ENCODE measurements around the gene TRPM3. TPM values are rescaled to one million over a fixed set of nuclear protein-coding genes. Genes with fewer than 3 reads are reported as not detected.

Gene TRPM3
- polyA plus RNA-seq, 3 donors = not detected

DNA sequence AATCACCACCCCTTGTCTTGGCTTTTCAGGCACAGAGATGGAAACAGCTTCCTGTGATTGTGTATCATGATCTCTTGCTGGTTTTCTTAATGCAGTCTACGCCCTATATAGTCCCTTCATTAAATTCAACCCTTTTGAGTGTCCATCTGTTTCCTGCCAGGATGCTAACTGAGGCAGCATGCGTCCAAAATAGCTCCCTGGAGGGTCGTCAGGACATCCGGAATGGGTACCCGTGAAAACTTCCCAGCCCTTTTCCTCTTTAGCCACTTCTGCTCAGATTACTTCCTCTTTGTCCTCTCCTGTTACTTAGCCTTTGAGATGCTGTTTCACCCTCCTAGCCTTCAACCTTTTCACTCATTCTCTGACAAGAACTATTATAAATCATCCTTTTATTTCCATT is 627.2 kb downstream of the TRPM3 start:
- Histone ChIP-seq H3K27ac (ENCODE audit: low read depth in 1 of 2, low read length in 2 of 2) (no peak overlapping the region), H3K9me3 (replicated peaks in 1 of 2; ENCODE audit: control insufficient read depth in 1 of 2, insufficient read depth in 1 of 2, low read length in 2 of 2) (no peaks in the 10 kb centered on the region), H3K27me3 (ENCODE audit: control insufficient read depth in 2 of 2, insufficient read depth in 2 of 2, low read length in 2 of 2) (no peaks in the 10 kb centered on the region), H3K4me1 (ENCODE audit: control insufficient read depth in 1 of 2, insufficient read depth in 2 of 2, low read length in 2 of 2) (peaks cover 25 to 26% of the 10 kb centered on the region in 2 donors), H3K4me3 (replicated peaks in 1 of 3; ENCODE audit: low read depth in 2 of 3, low read length in 3 of 3) (peak overlapping the region in 1 of 3 experiments; percentile 45), H3K79me2 (ENCODE audit: insufficient read depth, low read length) (no peaks in the 10 kb centered on the region), H4K20me1 (ENCODE audit: insufficient read depth, low read length) (no peaks in the 10 kb centered on the region), H3K4me2 (replicated peaks; ENCODE audit: extremely low read depth, low read length, poor library complexity, severe bottlenecking) (peak overlapping the region; percentile 57), H2AFZ (ENCODE audit: insufficient read depth, low read depth, low read length, poor library complexity, severe bottlenecking) (no peak overlapping the region), H3K36me3 (replicated peaks in 1 of 2; ENCODE audit: control insufficient read depth in 1 of 2, insufficient read depth in 2 of 2, low read length in 2 of 2) (no peaks in the 10 kb centered on the region), H3K9ac (ENCODE audit: insufficient read depth, low read length, poor library complexity, severe bottlenecking) (no peak overlapping the region)
- Mint-ChIP-seq H3K9me3 (peaks cover 0 to 3% (median 0%) of the 10 kb centered on the region in 7 donors), H3K27me3 (ENCODE audit: low read depth in 3 of 3) (peaks cover 0 to 4% (median 0%) of the 10 kb centered on the region in 3 donors), H3K36me3 (no peaks in the 10 kb centered on the region), H3K27ac (peak overlapping the region in 3 of 7 donors; percentile 28 to 75 (median 72)), H3K4me3 (peak overlapping the region; percentile 58 to 82), H3K4me1 (peaks cover 29% of the 10 kb centered on the region)
- DNase-seq = peak in 2 of 3 donors; percentile 41 to 45
- 3% methylated on average over 5 of the region's 5 CpGs for WGBS (ENCODE audit: insufficient coverage)
- intact Hi-C loops (cut with micrococcal nuclease) = loop anchor here in 1 of 2 donors (10.0 kb wide), 1 partner anchor 111 kb away; no protein-coding TSS in a partner anchor
- TF ChIP-seq CTCF (IDR thresholded peaks at IDR 0.05) = no peak

GRCh38 chr9:70493029-70493428 is 628.4 kb downstream of the TRPM3 start:
- WGBS (ENCODE audit: insufficient coverage) = 90% methylated on average over 2 of the region's 9 CpGs
- no peak for DNase-seq
- Mint-ChIP-seq H3K4me1 (peaks cover 29% of the 10 kb centered on the region), H3K27me3 (ENCODE audit: low read depth in 3 of 3) (peaks cover 0 to 3% (median 0%) of the 10 kb centered on the region in 3 donors), H3K4me3 (no peak overlapping the region), H3K36me3 (no peaks in the 10 kb centered on the region), H3K27ac (no peak overlapping the region), H3K9me3 (peaks cover 0 to 3% (median 0%) of the 10 kb centered on the region in 7 donors)
- no peaks in the 10 kb centered on the region for H3K9me3 ChIP-seq (replicated peaks in 1 of 2; ENCODE audit: control insufficient read depth in 1 of 2, insufficient read depth in 1 of 2, low read length in 2 of 2)
- no peaks in the 10 kb centered on the region for H4K20me1 ChIP-seq (ENCODE audit: insufficient read depth, low read length)
- H3K9ac ChIP-seq (ENCODE audit: insufficient read depth, low read length, poor library complexity, severe bottlenecking) = no peak overlapping the region
- no peak for TF ChIP-seq CTCF (IDR thresholded peaks at IDR 0.05)
- H3K79me2 ChIP-seq (ENCODE audit: insufficient read depth, low read length) = no peaks in the 10 kb centered on the region
- H3K4me2 ChIP-seq (replicated peaks; ENCODE audit: extremely low read depth, low read length, poor library complexity, severe bottlenecking) = no peak overlapping the region
- no peak overlapping the region for H3K4me3 ChIP-seq (replicated peaks in 1 of 3; ENCODE audit: low read depth in 2 of 3, low read length in 3 of 3)
- peaks cover 25 to 26% of the 10 kb centered on the region in 2 donors for H3K4me1 ChIP-seq (ENCODE audit: control insufficient read depth in 1 of 2, insufficient read depth in 2 of 2, low read length in 2 of 2)
- H3K27me3 ChIP-seq (ENCODE audit: control insufficient read depth in 2 of 2, insufficient read depth in 2 of 2, low read length in 2 of 2) = no peaks in the 10 kb centered on the region
- intact Hi-C loops (cut with micrococcal nuclease) = loop anchor here in 1 of 2 donors (10.0 kb wide), 1 partner anchor 112 kb away; no protein-coding TSS in a partner anchor
- H2AFZ ChIP-seq (ENCODE audit: insufficient read depth, low read depth, low read length, poor library complexity, severe bottlenecking) = no peak overlapping the region
- no peak overlapping the region for H3K27ac ChIP-seq (ENCODE audit: low read depth in 1 of 2, low read length in 2 of 2)
- no peaks in the 10 kb centered on the region for H3K36me3 ChIP-seq (replicated peaks in 1 of 2; ENCODE audit: control insufficient read depth in 1 of 2, insufficient read depth in 2 of 2, low read length in 2 of 2)

All from CD14-positive monocyte (primary cell).